Colon (tissue), 2 donors: ENCODE measurements around the gene EPN2.

Experiments
- FAIRE-seq: peaks from 2 replicates; lab custom pipeline; 2012; peaks lifted over from hg19 to GRCh38; lab: Jason Lieb, UNC
- donor health status: control.
- donor health status: control.

The EPN2 gene

DNA sequence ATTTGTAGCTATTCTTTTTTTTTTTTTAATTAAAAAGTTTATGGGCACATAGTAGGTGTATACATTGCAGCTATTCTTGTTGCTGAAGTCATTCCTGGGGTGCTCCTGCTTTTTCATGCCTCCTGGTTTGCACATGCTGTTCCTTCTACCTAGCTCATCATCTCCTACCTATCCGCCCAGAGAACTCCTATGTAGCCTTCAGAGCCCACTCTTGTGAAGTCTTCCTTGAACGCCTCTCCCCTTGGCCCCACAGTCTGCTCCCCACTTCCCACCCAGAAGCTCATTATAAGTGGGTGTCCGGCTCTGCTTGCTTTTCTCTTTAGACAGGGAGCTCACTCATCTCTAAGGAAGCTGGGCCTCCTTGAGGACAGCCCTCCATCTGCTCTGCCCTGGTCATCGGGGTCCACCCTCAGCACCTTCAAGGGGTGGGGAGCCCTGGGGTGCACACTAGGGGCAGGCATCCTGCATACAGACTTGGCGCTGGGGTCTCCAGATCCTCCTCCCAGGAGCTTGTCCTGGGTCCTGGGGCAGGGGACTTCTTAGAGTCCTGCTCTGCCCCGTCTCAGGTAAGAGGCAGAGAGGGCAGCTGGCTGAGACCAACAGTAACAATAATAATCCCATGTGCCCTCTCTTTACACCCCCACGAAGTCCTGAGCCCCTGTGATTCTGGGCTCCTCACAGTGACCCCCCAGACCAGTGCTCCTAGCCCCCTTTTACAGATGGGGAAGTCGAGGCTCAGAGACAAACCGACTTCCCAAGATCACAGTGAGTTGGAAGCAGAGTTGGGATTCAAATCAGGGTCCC is 128.9 kb downstream of the EPN2 start:
- no peak for FAIRE-seq

DNA sequence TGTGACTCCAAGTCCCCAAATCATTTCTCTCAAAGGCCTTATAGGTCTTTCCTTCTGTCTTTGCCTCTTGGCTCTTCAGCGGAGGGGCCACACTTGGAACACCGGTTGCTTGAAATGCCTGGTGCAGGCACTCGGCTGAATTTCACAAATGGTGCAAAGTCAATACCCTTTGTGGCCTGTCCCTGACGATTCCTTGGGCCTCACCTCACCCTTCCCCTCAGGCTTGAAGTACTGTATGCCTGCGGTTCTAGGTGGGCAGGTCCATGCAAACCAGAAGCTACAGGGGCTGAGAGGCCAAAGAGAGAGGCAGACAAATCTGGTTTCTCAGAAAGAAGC is 129.4 kb downstream of the EPN2 start:
- no peak for FAIRE-seq

DNA sequence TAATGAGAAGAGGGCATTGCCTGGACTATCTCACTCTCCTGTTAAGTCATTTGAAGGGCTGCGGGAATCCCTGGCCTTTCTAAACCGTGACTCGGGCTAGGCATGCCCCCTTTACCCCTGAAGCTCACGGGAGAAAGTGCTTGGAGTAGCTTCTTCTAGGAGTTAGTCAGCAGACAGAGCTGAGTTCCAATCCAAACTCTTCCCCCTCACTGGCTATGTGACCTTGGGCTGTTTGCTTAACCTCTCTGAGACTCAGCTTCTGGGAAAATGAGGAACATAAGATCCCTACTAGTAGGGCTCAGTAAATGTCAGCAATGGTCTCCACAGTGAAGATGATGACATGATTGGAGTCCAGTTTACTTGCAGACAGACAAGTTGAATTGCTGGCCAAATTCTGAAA is 131.1 kb downstream of the EPN2 start:
- FAIRE-seq = no peak

DNA sequence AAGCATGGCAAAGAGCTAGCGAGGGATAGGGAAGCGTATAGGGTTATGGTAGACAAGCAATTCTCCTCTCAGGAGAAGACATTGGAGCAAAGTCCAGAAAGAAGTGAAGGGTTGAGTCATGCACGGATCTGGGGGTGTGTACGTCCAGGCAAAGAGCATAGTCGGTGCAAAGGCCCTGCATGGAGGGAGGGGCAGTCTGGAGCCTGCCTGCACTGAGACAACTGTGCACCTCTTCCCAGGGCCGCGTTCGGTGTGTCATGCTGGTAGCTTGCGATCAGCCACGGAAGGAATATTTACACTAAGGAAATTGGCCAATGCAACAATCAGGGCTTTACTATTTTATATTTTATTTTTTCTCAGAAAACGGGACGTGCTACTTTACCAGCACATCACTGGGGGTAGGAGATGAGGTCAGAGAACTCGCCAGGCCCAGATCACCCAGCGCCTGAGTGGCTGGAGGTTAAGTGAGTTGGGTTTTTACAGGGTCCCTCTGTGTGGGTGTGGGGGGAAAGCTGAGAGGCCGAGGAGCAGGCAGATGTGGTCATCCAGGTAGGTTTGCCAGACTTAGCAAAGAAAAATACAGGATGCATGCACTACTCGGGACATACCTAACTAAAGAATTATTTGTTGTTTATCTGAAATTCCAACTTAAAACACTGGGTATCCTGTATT is 132.1 kb downstream of the EPN2 start:
- no peak for FAIRE-seq

DNA sequence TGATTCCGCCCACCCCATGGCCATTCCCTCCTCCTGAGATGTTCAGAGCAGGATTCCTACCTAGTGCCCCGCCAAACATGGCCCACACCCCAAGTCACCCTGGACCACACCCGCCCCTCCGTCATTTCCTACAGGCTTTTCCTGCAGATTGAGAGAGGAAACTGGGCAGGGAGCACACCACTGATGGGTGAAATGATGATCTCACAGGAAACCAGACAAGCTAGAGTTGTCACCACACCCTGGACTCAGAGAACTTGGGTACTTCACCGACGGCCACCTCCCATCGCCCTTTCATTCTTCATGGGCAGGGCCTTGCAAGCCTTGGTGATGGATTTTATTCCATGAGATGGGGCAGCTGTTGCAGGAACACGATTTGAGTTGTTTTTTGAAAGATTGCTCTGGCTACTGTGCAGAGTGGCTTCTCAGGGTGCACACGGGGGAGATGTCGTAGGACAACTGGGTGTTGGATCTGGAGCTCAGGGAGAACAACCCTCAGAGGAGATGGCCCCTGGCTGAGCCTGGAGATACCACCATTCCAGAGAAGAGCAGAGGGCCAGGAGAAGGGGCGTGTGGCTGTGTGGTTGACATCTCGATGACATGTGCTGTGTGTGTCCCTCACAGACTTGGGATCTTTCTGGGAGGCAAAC is 132.8 kb downstream of the EPN2 start:
- FAIRE-seq = no peak

DNA sequence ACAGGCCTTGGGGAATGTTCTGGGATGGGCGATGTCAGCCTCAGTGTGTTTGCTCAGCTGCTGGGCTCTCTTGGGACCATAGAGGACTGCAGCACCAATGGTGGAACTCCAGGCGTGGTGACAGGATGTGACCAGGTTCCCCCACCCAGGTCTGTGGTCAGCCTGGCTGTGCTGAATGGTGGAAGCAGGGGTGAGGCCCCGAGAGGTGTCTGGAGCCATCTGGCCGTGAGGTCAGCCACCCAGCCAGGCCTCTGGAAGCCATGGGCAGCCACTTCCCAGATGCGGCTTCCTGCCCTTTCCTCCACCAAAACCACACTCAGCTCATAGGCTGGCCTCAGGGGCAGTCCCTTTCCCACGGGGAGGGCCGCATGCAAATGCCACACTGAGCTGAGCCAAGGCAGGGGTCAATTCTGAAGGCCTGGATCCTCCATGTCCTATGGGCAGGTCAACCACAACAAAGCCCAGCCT is 133.4 kb downstream of the EPN2 start:
- no peak for FAIRE-seq

DNA sequence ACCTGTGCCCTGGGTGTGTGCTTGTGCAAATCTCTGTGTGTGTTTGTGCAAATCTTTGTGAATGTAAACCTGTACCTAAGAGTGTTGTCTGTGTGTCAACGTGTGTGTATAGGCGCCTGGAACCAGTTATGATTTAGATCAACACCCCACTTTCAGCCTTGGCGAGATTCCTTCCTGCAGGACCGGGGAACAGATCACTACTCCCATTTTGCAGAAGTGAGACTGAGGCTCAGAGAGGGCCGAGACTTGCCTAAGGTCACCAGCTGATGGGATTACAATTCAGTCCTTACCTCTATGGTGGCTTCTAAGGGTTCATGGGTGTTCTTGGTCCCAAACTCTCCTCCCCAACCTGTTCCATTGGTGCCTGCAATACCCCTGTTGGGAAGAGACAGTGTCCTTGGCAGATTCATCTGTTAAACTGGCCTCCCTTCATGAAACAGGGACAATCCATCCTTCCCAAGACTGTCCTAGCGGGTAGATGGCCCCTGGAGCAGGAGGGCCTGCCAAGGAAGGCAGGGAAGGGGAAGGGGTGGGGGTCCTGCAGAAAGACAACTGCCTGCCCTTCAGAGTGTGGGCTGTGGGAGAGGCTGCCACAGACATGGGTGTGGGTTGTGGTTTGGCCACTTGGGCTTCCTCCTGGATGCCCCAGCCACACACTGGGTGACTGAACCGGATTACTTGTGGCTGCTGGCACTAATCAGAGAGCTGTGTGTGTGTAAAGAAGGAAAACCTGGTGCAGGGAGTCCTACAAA is 134.3 kb downstream of the EPN2 start:
- FAIRE-seq = no peak

DNA sequence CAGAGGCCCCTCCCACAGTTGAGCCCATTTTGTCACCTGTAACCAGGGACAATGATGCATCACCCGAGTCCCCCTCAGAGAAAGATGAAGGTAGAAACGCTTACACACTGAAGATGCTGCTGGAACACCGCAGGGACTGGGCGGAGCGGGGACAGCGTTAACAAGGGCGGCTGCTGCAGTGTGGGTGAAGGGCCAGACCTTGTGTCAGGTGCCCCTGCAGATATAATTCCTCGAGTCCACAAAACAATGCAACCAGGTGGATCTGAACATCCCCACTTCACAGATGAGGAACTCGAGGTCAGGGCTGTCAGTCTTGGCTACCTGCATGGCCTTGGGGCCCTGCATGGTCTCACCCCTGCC is 134.8 kb downstream of the EPN2 start:
- no peak for FAIRE-seq

DNA sequence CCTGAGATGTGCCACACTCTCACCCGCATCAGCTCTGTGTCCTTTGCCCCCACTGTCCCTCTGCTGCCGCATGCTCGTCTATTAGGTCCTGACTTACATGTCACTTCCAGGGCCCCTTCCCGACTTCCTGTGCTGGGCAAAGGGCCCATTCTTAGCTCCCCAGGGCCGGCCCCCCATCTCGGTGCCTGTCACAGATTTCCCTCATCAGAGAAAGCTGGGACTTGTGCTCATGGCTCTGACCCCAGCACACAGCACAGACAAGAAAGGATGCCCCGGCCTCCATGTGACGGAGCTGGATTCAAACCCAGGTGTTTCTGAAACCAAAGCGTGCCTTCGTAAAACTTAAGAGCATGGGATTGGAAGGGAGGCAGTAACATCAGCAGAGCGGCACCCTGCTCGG is 135.3 kb downstream of the EPN2 start:
- FAIRE-seq = no peak

DNA sequence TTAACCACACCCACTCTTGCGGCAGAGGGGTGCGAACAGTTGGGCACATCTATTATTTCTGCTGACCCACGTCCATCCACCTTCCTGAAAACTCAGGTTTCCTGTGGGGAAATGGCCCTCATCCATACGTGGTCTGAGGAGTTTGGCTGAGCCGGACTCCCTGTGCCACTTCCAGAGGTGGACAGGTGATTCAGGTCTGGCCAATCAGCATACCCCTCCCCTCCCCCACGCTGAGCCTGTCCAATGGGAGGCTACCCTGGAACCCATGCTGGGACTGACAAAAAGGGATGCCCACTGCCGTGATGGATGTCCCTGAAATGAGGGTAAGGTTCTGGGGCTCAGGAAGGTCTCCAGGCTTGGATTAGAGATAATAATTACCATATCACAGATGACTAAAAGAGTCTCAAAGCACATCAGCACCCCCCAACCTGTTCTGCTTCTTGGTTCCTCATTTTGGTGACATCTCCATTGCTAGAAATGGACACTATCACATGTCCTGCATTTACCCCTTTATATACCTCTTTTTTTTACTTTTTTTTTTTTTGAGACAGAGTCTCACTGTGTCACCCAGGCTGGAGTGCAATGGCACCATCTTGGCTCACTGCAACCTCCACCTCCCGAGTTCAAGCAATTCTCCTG is 135.8 kb downstream of the EPN2 start:
- no peak for FAIRE-seq

DNA sequence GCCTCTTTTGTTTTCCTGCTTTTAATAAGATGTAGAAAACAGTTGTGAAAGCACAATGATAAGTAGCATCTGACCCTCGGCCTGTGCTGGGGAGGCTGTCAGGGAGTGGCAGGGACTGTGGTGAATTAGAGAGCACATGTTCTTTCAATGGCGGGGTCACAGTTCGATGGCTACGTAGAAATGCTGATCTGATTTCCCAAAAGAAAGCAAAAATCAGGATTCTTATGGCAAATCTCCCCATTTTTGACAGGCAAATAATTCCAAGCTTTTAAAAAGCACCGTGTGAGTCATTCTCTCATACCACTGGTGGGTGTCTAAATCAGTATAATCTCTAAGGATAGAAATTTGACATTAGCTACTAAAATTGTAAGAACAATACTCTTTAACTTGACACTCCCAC is 137.0 kb downstream of the EPN2 start:
- no peak for FAIRE-seq

DNA sequence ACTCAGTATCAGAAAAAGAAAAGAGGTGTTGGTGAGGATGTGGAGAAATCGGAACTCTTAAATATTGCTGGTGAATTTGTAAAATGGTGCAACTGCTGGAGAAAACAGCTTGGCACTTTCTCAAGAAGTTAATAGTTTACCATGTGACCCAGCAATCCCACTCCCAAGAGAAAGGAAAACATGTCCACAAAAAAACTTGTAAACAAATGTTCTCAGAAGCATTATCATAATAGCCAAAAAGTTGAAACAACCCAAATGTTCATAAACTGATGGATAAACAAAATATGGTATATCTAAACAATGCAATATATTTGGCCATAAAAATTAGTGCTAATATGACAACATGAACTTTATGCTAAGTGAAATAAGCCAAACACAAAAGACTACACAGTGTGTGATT is 138.6 kb downstream of the EPN2 start:
- FAIRE-seq = no peak

DNA sequence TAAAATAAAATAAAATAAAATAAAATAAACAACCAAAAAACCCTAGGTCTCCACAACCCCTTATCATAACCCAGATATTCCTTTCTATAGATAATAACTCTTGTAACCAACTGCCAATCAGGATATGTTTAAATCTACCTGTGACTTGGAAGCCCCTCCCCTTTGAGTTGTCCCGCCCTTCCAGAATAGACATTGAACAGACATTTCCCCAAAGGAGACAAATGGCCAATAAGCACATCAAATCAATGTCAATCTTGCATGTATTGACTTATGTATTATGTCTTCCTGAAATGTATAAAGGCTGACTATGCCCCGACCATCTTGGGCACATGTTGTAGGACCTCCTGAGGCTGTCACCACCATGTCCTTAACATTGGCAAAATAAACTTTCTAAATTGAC is 139.6 kb downstream of the EPN2 start:
- FAIRE-seq = no peak

DNA sequence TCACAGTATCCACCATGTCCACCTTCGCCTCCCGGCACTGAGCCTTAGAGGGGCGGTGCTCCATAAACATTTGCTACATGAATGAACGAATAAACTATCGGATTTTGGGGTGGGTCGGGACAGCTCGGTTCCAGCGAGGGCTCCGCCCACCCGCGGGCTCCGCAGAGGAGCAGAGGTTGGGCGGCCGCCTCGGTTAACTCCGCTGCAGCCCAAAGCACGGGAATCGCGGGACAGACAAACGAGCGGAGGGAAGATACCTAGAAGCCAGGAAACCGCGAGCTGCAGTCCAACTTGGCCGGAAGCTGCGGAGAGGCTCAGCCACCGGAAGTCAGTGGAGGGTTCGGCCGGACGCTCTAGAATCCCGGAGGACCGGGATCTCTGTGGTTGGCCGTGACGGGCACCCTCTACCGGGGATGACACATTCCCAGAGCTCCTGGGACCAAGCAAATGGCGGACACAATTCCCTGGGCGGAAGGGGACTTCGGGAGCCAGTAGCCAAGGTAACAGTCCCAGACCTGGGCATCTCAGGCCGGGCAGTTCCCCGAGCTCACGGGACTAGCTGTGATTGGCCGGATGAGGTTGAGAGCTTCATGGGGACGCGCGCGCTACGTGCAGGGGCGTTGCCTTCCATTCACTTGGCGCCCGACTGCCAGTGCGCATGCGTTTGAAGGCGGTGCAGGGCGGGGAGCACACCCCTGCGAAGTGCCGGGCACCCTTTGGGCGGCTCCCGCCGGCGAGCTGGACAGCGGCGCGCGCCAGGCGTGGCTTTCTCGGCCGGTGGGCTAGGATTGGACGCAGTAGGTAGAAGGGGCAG is 140.6 kb downstream of the EPN2 start:
- FAIRE-seq = peak; percentile 95

DNA sequence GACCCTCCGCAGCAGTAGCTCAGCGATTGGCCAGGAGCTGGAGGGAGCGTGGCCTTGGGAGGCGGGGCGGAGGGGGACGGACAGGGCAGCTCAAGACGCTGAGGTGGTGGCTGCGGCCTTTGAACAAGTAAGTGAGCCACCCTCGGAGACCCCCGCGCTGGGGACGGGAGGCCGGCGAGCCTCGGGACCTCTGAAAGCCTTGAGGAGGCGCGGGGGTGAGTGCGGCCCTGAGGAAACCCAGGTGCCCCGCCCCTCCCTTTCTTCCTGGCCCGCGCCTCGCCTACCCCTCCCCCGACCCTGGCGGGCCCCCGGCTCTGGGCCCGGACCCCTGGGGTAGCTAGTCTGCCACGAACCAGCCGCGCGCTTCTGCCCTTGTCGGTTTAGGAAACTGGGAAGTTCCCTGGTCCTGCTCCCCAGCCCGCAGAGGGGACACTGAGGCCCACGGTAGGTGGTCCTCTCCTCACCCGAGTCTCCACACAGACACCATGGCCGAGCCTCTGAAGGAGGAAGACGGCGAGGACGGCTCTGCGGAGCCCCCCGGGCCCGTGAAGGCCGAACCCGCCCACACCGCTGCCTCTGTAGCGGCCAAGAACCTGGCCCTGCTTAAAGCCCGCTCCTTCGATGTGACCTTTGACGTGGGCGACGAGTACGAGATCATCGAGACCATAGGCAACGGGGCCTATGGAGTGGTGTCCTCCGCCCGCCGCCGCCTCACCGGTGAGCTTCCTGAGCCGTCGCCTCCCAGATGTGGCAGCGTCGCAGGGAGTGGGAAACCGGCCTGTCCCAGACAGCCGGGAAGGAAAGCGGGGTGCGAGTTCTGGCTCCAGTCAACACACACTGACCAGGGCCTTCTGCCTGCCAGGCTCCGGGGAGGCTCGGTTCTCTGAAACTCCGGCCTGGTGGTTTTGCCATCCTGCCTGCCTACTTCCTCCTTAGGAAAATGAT is 141.5 kb downstream of the EPN2 start, which contains the start of gene MAPK7:
TSS of gene MAPK7 (plus strand) at position 83 of the 945 bp plus-strand sequence. CDS start at position 486, 403 bp downstream.
- no peak for FAIRE-seq

DNA sequence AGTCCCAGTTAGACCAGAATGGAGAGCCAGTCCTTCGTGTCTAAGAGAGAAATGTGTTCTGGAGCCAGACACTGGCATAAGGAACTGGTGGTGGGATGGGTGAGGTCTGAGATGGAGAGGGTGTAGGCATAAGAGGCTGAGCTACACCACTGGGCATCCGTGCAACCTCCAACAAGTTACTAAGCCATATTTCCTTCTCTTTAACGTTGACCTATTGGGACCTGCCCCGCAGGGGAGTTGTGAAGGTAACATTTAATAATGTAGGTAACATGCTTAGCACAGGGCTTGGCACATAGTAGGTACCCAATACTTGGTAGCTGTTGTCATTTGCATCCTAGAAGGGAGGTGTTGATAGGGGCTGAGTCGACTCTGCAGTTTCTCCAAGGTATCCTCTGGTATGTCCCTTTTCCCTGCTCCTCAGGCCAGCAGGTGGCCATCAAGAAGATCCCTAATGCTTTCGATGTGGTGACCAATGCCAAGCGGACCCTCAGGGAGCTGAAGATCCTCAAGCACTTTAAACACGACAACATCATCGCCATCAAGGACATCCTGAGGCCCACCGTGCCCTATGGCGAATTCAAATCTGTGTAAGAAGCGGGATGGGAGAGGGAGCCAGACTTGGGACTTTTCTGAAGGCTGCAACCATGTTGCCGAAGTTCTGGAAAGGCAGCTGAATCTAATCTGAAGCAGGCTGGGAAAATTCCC is 142.3 kb downstream of the EPN2 start:
- FAIRE-seq = no peak

DNA sequence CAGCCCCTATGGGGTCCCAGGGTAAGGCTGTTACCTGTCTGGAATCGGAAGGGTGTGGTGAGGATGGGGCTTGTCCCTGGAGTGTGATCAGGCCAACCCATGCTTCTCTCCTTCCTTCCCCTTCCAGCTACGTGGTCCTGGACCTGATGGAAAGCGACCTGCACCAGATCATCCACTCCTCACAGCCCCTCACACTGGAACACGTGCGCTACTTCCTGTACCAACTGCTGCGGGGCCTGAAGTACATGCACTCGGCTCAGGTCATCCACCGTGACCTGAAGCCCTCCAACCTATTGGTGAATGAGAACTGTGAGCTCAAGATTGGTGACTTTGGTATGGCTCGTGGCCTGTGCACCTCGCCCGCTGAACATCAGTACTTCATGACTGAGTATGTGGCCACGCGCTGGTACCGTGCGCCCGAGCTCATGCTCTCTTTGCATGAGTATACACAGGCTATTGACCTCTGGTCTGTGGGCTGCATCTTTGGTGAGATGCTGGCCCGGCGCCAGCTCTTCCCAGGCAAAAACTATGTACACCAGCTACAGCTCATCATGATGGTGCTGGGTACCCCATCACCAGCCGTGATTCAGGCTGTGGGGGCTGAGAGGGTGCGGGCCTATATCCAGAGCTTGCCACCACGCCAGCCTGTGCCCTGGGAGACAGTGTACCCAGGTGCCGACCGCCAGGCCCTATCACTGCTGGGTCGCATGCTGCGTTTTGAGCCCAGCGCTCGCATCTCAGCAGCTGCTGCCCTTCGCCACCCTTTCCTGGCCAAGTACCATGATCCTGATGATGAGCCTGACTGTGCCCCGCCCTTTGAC is 143.5 kb downstream of the EPN2 start:
- FAIRE-seq = no peak

DNA sequence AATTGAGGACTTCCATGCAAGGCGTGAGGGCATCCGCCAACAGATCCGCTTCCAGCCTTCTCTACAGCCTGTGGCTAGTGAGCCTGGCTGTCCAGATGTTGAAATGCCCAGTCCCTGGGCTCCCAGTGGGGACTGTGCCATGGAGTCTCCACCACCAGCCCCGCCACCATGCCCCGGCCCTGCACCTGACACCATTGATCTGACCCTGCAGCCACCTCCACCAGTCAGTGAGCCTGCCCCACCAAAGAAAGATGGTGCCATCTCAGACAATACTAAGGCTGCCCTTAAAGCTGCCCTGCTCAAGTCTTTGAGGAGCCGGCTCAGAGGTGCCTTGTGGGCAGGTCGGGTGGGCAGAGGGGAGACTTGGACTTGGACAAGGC is 144.2 kb downstream of the EPN2 start:
- no peak for FAIRE-seq
